Endothelial cell of umbilical vein (primary cell): Measurements from ENCODE around the gene TLE1. TPM values are rescaled to one million over a fixed set of nuclear protein-coding genes. Genes with fewer than 3 reads are reported as not detected.

Experiments
- BruUV-seq: library from RNA; stranded (reverse); fragments of 400-500 nt; replicated peaks from 2 replicates; lab custom pipeline; 2021; lab: Mats Ljungman, UMichigan
- CTCF ChIA-PET: fragments of 300-600, 350-600 bp; sonication (Branson Sonifier 250); formaldehyde crosslinking; loops from one replicate; lab custom pipeline; 2021; ENCODE audit warnings: antibody characterized with exemption, inconsistent platforms; lab: Charles Lee
- POLR2A ChIA-PET: fragments of 300-600, 350-600 bp; sonication (Branson Sonifier 250); formaldehyde crosslinking; loops from one replicate; lab custom pipeline; 2021; ENCODE audit warnings: antibody characterized with exemption, inconsistent platforms; lab: Charles Lee
- DNase-seq: peaks from one replicate; pipeline ENCODE4 v3.0.0-alpha.2; 2011; ENCODE audit warnings: low read depth, low spot score
- FAIRE-seq: peaks from 2 replicates; lab custom pipeline; 2011; peaks lifted over from hg19 to GRCh38; lab: Jason Lieb, UNC
- H2AFZ ChIP-seq: 2 replicates; pipeline ENCODE4 v1.6.0; 2012; ENCODE audit warnings: low read depth, low read length, control low read depth, inconsistent platforms
- H3K27ac ChIP-seq: 2 replicates; pipeline ENCODE4 v1.5.1; 2011; ENCODE audit warnings: low read depth, mild to moderate bottlenecking, control low read depth, low read length, moderate library complexity; ENCODE audit not compliant: insufficient read depth
- H3K27me3 ChIP-seq, 2 experiments: 2 replicates each; pipeline versions ENCODE4 v1.6.0 to v1.6.1; 2011; ENCODE audit warnings: low read length in 2 of 2, mixed read lengths in 1 of 2; ENCODE audit not compliant: control insufficient read depth in 2 of 2, insufficient read depth in 2 of 2
- H3K36me3 ChIP-seq, 2 experiments: 2 replicates in 1 of 2; 3 replicates in 1 of 2; pipeline ENCODE4 v1.5.1; 2011; ENCODE audit warnings: low read length in 2 of 2, mild to moderate bottlenecking in 1 of 2, moderate library complexity in 1 of 2; ENCODE audit not compliant: control insufficient read depth in 2 of 2, insufficient read depth in 2 of 2; ENCODE audit errors: extremely low read depth in 1 of 2
- H3K4me1 ChIP-seq: 3 replicates; pipeline ENCODE4 v1.5.1; 2011; ENCODE audit warnings: mild to moderate bottlenecking, low read length; ENCODE audit not compliant: control insufficient read depth, insufficient read depth; ENCODE audit errors: extremely low read depth
- H3K4me2 ChIP-seq: 2 replicates; pipeline ENCODE4 v1.6.1; 2011; ENCODE audit warnings: low read length, control low read depth, mixed read lengths; ENCODE audit not compliant: insufficient read depth
- H3K4me3 ChIP-seq, 3 experiments: fragments of 200-600 bp in 1 of 3; sonication (generic), shearing (Covaris generic) in 1 of 3; replicated peaks in 1 of 3; 2 replicates each; pipeline ENCODE4 v1.5.1; 2011 to 2016; ENCODE audit warnings: control low read depth in 3 of 3, low read length in 3 of 3, mild to moderate bottlenecking in 2 of 3, inconsistent platforms in 1 of 3, low read depth in 1 of 3, moderate library complexity in 1 of 3; ENCODE audit not compliant: insufficient read depth in 1 of 3
- H3K79me2 ChIP-seq: 2 replicates; pipeline ENCODE4 v1.6.0; 2012; ENCODE audit warnings: low read length, inconsistent platforms; ENCODE audit not compliant: control insufficient read depth, insufficient read depth
- H3K9ac ChIP-seq: replicated peaks from 2 replicates; pipeline ENCODE3; 2011; ENCODE audit warnings: low read length, control low read depth; ENCODE audit not compliant: insufficient read depth; ENCODE audit errors: extremely low read depth
- H3K9me1 ChIP-seq: replicated peaks from 3 replicates; pipeline ENCODE4 v1.6.0; 2011; ENCODE audit warnings: mild to moderate bottlenecking, low read length; ENCODE audit not compliant: control insufficient read depth, insufficient read depth; ENCODE audit errors: extremely low read depth
- H3K9me3 ChIP-seq: replicated peaks from 2 replicates; pipeline ENCODE4 v1.5.1; 2012; ENCODE audit warnings: low read length, inconsistent platforms; ENCODE audit not compliant: control insufficient read depth, insufficient read depth
- H4K20me1 ChIP-seq: replicated peaks from 2 replicates; pipeline ENCODE3; 2011; ENCODE audit warnings: mild to moderate bottlenecking, low read length; ENCODE audit not compliant: control insufficient read depth, insufficient read depth; ENCODE audit errors: extremely low read depth
- EZH2 ChIP-seq: IDR thresholded peaks from 2 replicates; pipeline ENCODE4 v1.6.1; 2012; ENCODE audit warnings: borderline replicate concordance, low read depth, mild to moderate bottlenecking, moderate library complexity, low read length, inconsistent platforms; ENCODE audit not compliant: severe bottlenecking
- FOS ChIP-seq: IDR thresholded peaks from 2 replicates; pipeline ENCODE4 v1.6.1; 2011; ENCODE audit warnings: mild to moderate bottlenecking, low read length, moderate library complexity, borderline replicate concordance; ENCODE audit not compliant: insufficient read depth
- GATA2 ChIP-seq: IDR thresholded peaks from 2 replicates; pipeline ENCODE4 v1.7.0; 2011; ENCODE audit warnings: low read depth, mild to moderate bottlenecking, moderate library complexity, mixed read lengths, low read length; ENCODE audit not compliant: insufficient read length, insufficient read depth
- JUN ChIP-seq: IDR thresholded peaks from 2 replicates; pipeline ENCODE4 v1.6.1; 2011; ENCODE audit warnings: borderline replicate concordance, low read depth; ENCODE audit not compliant: insufficient read length, insufficient read depth
- MYC ChIP-seq: IDR thresholded peaks from one replicate; pipeline ENCODE4 v1.6.1; 2011; ENCODE audit warnings: mild to moderate bottlenecking, low read depth, low read length
- POLR2A ChIP-seq: IDR thresholded peaks from 2 replicates; pipeline ENCODE4 v1.6.1; 2012; ENCODE audit warnings: low read depth, mild to moderate bottlenecking, control low read depth, low read length
- POLR2AphosphoS5 ChIP-seq: IDR thresholded peaks from 2 replicates; pipeline ENCODE4 v1.6.1; 2012; ENCODE audit warnings: low read depth, mild to moderate bottlenecking, control low read depth, low read length, moderate library complexity; ENCODE audit not compliant: insufficient read depth
- dilution Hi-C: fragments of 300-500 bp; cut with MboI; formaldehyde crosslinking; loops from one replicate; pipeline ENCODE4 v1.15.0; 2019; ENCODE audit warnings: low sequenced_read_pairs; ENCODE audit not compliant: extremely low pct_ligation_motif_present
- intact Hi-C: fragments of 100-400 bp; cut with micrococcal nuclease; formaldehyde crosslinking; loops from one replicate; pipeline ENCODE4 v1.10.0; 2022
- polyA plus RNA-seq, 4 experiments: library from polyadenylated mRNA; depleted of rRNA in 3 of 4; stranded (reverse) in 3 of 4; unstranded in 1 of 4; fragments of >200 nt; gene quantifications; 2 replicates each; pipeline versions ENCODE4 v1.2.1 to v1.2.3, GENCODE V29; 2011 to 2012; ENCODE audit warnings: missing spikeins in 1 of 4
- total RNA-seq: library from RNA; stranded (reverse); gene quantifications from 2 replicates; pipeline ENCODE4 v1.2.3, GENCODE V29; 2021
- TF ChIP-seq, protein P1 (sequence below), 2 donors: IDR thresholded peaks; 1 replicate in 1 of 2; 2 replicates in 1 of 2; pipeline ENCODE4 v1.5.1; 2011; ENCODE audit warnings: low read length in 2 of 2, mild to moderate bottlenecking in 2 of 2, moderate library complexity in 2 of 2, control low read depth in 1 of 2, inconsistent platforms in 1 of 2, low read depth in 1 of 2; ENCODE audit not compliant: insufficient read depth in 1 of 2; ENCODE audit errors: extremely low read depth in 1 of 2
- TF ChIP-seq, protein P2 (sequence below): IDR thresholded peaks from 2 replicates; pipeline ENCODE4 v1.6.1; 2011; ENCODE audit not compliant: insufficient read depth, insufficient read length

Gene TLE1
- total and polyA plus RNA-seq, 2 donors (not counting 3 experiments of a cell fraction or from before 2014, with no cell fraction given): 55.0 to 58.2 TPM

DNA sequence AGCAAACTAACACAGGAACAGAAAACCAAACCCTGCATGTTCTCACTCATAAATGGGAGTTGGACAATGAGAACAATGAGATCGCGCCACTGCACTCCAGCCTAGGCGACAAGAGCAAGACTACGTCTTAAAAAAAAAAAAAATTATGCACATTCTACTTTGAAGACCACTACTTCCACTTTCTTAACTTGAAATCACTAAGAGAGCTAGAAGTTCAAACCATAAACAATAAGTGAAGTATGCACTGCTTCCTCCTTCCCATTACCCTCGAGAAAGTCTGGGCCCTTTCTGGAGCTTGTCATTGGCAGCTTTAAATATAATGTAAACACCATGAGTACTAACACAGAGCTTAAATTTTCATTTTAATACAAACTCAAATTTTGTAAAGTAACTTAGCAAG is 94.9 kb downstream of the TLE1 start:
- no peak overlapping the region for H3K4me2 ChIP-seq
- CTCF ChIA-PET: no interaction called here
- peaks cover 2 to 6% of the 10 kb centered on the region in 2 experiments for H3K36me3 ChIP-seq
- no peak overlapping the region for H3K4me3 ChIP-seq
- no peaks in the 10 kb centered on the region for H4K20me1 ChIP-seq
- no peak overlapping the region for H3K27ac ChIP-seq
- dilution Hi-C loops (no loop called here), intact Hi-C loops (no loop called here)
- no peaks in the 10 kb centered on the region for H3K79me2 ChIP-seq
- no peaks in the 10 kb centered on the region for H3K27me3 ChIP-seq
- FAIRE-seq (no peak), DNase-seq (no peak)
- H2AFZ ChIP-seq: no peak overlapping the region
- no peak overlapping the region for H3K9ac ChIP-seq
- no peaks in the 10 kb centered on the region for H3K9me3 ChIP-seq
- POLR2A ChIA-PET: no interaction called here
- BruUV-seq: no TSS peak
- H3K9me1 ChIP-seq: no peaks in the 10 kb centered on the region
- TF ChIP-seq FOS: no peak
- TF ChIP-seq POLR2A: no peak
- TF ChIP-seq, protein P1, sequence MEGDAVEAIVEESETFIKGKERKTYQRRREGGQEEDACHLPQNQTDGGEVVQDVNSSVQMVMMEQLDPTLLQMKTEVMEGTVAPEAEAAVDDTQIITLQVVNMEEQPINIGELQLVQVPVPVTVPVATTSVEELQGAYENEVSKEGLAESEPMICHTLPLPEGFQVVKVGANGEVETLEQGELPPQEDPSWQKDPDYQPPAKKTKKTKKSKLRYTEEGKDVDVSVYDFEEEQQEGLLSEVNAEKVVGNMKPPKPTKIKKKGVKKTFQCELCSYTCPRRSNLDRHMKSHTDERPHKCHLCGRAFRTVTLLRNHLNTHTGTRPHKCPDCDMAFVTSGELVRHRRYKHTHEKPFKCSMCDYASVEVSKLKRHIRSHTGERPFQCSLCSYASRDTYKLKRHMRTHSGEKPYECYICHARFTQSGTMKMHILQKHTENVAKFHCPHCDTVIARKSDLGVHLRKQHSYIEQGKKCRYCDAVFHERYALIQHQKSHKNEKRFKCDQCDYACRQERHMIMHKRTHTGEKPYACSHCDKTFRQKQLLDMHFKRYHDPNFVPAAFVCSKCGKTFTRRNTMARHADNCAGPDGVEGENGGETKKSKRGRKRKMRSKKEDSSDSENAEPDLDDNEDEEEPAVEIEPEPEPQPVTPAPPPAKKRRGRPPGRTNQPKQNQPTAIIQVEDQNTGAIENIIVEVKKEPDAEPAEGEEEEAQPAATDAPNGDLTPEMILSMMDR (IDR thresholded peaks at IDR 0.05; ENCODE audit: extremely low read depth in 1 of 2, insufficient read depth in 1 of 2, low read depth in 1 of 2, low read length in 2 of 2): no peak
- no peak for TF ChIP-seq GATA2
- TF ChIP-seq, protein P2, sequence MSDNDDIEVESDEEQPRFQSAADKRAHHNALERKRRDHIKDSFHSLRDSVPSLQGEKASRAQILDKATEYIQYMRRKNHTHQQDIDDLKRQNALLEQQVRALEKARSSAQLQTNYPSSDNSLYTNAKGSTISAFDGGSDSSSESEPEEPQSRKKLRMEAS: no peak
- TF ChIP-seq MYC: no peak
- TF ChIP-seq EZH2: no peak
- no peak for TF ChIP-seq POLR2AphosphoS5
- TF ChIP-seq JUN: no peak
- H3K4me1 ChIP-seq: peaks cover 40% of the 10 kb centered on the region
